ENCODE results near the gene BTBD7.

DNA sequence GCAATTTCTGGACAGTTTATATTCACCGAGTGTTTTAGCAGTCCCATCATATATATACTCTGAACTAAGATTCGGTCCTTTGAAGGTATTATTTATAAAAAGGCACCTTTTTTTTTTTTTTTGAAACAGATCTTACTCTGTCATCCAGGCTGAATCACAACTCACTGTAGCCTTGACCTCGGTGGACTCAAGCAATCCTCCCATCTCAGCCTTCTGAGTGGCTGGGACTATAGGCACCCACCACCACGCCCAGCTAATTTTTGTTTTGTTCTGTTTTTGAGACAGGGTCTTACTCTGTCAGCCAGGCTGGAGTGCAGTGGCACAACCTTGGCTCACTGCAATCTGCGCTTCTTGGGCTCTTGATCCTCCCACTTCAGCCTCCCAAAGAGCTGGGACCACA, 52.1 kb downstream of the BTBD7 start:
- no peak for TF ChIP-seq EZH2 (IDR thresholded peaks at IDR 0.05; ENCODE audit: low read depth)
- TF ChIP-seq, protein P1, sequence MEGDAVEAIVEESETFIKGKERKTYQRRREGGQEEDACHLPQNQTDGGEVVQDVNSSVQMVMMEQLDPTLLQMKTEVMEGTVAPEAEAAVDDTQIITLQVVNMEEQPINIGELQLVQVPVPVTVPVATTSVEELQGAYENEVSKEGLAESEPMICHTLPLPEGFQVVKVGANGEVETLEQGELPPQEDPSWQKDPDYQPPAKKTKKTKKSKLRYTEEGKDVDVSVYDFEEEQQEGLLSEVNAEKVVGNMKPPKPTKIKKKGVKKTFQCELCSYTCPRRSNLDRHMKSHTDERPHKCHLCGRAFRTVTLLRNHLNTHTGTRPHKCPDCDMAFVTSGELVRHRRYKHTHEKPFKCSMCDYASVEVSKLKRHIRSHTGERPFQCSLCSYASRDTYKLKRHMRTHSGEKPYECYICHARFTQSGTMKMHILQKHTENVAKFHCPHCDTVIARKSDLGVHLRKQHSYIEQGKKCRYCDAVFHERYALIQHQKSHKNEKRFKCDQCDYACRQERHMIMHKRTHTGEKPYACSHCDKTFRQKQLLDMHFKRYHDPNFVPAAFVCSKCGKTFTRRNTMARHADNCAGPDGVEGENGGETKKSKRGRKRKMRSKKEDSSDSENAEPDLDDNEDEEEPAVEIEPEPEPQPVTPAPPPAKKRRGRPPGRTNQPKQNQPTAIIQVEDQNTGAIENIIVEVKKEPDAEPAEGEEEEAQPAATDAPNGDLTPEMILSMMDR (conservative IDR thresholded peaks at IDR 0.05): no peak
